HG02870 (cell line): ENCODE results near the gene TTLL10.

Experiments used
- ATAC-seq: cut with Tn5 transposase; IDR thresholded peaks from one replicate; pipeline ENCODE4 v1.9.1; 2021; ENCODE audit warnings: mild to moderate bottlenecking, moderate library complexity; ENCODE audit not compliant: unreplicated experiment

Gene TTLL10

DNA sequence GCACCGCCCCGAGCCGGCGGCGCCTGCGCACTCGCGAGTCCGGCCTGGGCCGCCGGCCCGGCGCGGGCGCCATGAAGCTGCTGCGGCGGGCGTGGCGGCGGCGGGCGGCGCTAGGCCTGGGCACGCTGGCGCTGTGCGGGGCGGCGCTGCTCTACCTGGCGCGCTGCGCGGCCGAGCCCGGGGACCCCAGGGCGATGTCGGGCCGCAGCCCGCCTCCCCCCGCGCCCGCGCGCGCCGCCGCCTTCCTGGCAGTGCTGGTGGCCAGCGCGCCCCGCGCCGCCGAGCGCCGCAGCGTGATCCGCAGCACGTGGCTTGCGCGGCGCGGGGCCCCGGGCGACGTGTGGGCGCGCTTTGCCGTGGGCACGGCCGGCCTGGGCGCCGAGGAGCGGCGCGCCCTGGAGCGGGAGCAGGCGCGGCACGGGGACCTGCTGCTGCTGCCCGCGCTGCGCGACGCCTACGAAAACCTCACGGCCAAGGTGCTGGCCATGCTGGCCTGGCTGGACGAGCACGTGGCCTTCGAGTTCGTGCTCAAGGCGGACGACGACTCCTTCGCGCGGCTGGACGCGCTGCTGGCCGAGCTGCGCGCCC lies 58.6 kb downstream of the TTLL10 start, which contains the start of gene B3GALT6:
Gene B3GALT6 (plus strand): TSS at position 30 of the 588 bp plus-strand sequence. CDS start 42 bp downstream, at position 72.
- no peak for ATAC-seq

DNA sequence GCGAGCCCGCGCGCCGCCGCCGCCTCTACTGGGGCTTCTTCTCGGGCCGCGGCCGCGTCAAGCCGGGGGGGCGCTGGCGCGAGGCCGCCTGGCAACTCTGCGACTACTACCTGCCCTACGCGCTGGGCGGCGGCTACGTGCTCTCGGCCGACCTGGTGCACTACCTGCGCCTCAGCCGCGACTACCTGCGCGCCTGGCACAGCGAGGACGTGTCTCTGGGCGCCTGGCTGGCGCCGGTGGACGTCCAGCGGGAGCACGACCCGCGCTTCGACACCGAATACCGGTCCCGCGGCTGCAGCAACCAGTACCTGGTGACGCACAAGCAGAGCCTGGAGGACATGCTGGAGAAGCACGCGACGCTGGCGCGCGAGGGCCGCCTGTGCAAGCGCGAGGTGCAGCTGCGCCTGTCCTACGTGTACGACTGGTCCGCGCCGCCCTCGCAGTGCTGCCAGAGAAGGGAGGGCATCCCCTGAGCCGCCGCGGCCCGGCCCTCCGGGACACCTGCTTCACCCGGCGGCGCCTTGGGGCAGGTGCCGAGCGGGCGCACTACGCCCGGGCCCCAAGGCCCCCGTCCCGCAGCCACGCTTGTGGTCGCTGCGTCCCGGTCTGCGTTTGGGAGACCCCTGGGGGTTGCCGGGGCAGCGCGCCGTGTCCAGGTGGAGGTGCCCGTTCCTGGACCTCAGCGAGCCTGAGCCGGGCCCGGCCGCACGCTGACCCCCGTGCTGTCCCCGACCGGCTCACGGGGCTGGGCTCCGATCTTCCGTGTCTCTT lies 59.3 kb downstream of the TTLL10 start:
- no peak for ATAC-seq

DNA sequence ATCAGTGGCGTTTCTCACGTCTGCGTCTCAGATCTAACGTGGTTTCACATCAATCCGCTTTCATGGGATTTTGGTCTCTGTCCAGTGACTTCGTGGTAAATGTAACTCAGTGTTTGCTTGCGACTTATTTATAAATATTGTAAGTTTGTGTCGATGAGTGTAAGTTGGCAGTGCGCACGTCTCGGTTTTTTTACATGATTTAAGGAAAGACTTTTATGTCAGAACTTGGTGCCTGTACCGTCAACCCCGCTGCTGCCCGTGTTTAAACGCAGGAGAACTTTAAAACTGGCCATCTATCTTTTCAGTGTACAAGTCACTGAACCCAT lies 59.9 kb downstream of the TTLL10 start:
- no peak for ATAC-seq

DNA sequence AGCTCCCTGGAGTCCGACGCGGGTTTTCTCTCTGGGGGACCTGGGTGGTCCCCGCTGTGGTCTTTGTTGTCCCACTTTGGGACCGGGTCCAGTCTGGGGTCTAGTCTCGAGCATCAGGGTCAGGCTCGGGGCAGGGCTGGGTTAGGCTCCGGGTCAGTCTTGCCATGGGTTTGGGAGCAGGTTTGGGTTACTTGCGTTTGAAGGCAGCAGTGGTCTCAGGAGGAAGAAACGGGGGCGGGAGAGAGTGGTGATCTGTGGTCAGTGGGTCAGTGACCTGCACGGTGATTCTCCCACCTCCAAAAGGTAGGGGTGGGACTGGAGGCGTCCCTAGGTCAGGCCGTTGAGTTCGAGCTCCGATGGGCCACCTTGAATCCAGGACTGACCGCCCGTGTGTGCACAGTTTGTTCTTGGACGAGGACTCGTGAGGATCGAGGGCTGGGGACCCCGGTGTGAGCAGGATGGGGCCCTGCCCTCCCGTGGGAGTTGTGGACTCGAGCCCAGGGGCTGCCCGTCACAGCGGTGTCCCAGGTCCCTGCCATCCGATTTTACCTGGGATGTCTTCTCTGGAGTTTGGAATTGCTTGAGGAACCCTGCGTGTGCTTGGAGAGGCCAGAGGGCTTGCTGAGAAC lies 60.6 kb downstream of the TTLL10 start:
- no peak for ATAC-seq

DNA sequence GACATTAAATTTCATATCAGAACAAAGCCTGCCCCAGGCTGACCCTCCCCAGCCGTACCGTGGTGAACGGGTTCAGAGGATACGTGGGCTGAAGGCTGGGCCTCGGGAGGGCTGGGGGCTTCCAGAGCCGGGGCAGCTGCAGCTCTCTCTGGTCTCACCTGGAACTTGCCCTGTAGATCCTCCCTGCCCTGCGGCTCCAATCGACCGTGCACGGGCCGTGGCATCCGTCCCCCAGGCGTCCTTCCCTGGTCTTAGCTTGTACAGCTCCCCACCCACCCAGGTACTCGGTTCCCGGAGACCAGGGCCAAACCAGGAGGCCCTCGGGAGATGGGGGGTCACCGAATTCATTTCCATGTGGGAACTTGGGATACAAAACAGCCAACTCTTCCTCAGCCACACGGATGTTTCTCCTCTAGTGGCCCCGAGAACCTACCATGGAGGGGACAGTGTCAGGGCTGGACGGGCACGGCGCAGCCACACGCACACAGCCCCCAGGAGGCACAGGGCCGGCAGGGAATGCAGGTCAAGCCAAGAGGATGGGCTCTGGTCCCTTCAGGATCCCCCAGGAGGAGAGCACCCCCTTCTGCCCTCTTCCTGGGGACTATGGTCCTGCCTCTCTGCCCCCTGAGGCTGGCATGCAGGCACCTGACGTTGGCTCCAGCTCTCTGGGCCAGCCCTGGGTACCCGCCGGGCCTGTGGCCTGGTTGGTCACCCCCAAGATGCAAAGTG lies 61.5 kb downstream of the TTLL10 start:
- ATAC-seq: no peak

DNA sequence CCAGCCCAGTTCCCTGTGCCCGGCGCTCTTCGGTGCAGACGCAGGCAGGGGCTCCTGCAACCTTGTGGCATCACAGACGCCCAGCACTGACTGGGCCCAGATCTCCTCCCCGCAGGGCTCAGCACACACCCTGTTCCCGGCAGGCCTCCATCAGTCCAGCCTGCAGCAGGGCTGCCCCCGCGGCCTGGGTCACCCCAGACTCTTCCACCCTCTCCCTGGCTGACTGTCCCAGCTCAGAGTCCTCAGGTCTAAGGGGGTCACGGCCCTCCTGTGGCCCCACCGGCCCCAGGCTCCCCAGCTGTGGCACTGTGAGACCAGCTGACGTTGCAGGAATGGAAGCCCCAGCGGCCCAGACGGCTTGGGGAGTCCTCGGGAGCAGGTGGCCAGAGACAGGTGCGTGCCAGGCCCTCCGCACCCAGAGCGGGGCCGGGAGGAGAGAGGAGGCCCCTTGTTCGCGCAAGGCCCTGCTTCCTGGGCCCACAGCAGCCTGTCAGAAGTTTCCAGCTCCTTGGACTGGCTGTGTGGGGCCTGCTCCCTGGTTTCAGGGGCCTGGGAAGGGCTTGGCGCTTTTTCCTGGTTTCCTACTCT lies 62.6 kb downstream of the TTLL10 start:
- ATAC-seq: no peak

DNA sequence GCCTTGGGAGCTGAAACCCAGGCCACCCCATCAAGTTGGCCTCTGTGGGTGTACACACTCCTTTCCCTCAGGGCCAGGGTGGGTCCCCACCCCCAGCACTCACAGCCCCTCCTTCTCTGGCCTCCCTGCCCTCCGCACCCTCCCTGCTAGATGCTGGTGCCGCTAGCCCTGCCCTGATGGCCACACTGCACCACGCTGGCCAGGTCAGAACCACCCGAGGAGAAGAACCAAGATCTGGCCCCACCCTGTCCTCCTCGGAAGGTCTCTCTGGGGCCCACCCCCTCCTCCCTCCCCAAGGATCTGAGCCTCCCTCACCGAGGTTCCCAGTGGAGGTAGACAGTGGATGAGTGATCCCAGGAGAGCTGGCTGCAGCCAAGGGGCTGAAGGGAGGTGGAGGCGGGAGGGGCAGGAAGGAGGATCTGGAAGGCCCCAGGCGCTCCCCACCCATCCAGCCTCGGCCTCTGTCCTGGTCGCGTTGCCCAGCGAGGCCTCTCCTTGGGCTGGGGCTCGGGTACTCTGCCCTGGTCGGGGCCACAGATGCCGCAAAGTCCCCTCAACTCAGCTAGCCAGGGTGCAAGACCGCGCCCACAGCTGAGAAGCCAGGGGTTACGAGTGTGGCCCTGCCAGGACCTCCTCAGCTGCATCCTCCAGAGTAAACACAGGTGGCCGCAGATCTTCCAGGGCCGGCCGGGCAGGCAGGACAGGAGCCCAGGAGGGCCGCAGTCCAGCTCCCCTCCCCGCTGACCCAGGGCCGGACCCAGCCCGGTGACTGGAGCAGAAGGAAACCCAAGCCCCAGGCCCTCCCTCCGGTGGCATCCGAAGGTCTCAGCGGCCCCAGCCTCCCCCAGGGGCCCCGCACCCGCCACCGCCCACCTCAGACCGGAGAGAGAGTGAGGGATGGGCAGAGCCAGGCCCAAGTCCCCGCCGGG lies 63.5 kb downstream of the TTLL10 start:
- no peak for ATAC-seq

DNA sequence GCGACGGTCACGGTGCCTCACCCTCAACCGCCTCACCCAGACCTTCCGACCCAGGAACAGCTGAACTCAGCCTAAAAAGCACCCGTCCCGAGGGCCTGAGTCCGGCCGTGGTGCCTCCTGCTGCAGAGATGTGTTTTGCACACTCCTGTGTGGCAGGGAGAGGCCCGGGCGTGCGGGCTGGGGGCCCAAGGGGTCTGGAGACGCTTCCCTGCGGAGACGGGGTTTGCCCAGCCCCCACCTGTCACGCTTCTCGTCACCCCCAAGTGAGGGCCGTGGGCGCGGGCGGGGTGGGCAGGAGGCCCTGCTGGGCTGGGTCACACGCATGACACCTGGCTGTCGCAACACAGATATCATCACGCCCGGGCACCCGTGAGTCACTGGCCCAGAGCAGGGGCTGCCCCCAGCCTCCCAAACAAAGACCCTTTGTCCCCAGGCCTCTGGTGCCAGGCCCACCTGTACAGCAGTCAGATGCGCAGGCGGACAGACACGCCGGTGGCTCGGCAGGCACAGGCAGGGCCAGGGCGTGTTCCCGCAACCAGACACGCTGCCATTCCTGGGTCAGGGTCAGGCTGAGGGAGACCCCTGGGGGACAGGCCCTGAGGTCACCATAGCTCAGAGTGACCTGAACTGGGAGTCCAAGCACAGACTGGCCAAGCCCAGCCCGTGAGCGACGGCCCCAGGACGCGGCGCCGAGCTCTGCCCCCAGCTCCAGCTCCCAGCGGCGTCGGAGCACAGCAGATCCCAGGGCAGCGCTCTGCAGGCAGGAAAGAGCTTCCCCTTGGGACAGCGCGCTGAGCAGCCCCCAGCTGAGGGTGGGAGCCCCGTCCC lies 64.4 kb downstream of the TTLL10 start:
- ATAC-seq: no peak

DNA sequence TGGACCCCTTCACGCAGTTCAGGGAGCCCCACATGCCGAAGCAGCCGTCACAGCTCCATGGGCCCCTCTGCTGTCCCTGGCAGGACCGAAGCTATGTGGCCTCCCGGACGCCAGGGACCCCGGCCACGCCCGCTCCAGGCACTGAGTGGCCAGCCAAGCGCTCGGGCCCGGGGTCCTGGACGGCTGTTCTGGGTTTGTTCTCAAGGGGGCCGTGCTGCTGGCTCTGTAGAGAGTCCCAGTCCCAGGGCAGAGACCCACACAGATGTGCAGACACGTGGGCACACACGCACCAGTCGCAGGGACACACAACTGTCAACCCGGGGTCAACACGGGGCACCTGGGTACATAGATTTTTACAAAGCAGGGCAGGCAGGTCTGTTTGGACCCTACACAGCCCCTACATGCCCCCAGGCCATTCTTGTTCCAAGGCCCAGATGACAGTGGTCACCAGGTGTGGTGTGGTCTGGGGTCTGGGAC lies 65.1 kb downstream of the TTLL10 start:
- ATAC-seq: no peak

DNA sequence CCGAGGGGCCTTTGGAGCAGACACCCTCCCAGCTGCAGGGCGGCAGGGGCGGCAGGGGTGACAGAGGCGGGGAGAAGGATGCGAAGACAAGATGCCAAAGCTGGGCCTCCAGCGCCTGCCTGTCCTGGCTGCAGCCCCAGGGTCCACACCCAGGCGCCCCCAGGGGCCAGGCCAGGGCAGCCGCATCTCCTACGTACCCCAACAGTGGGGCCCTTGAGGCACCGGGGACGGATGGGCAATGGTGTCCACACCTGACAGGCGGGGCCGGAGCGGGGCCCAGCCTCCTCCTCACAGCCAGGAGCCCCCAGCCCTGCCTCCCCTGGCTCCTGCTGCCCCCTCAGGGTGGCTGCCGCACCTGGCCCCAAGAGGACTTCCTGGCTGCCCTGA lies 65.5 kb downstream of the TTLL10 start:
- no peak for ATAC-seq

DNA sequence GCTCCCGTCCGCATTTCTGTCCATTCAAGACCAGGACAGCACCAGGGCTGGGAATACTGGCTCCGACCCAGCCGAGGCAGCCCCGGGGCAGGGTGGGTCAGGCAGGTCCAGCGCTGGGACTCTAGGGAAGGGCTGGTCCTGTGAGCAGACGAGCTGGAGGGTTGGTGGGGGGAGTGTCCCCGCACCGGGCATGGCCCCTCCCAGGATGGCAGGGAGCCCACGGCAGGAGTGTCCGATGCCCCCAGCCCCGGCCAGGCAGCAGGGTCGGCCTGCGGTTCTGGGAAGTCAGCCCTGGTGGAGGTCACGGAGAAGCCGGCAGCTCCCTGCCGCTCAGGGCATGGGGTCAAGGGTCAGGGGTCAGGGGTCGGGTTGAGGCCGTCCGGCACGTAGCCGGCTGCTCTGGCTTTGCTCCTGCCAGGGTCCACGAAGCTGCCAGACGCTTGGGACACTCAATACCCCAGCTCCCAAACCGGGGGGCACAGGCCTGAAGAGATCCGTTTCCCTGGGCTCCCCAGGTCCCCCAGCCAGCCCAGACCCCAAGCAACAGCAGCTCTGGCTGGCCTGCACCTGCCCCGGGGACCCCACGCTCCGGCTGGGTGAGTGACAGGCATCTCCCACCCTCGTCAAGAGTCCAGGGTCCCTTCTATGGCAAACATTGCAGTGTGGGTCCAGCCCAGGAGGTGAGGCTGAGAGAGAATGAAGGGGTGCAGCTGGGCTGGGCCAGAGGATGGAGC lies 66.1 kb downstream of the TTLL10 start:
- ATAC-seq: no peak

DNA sequence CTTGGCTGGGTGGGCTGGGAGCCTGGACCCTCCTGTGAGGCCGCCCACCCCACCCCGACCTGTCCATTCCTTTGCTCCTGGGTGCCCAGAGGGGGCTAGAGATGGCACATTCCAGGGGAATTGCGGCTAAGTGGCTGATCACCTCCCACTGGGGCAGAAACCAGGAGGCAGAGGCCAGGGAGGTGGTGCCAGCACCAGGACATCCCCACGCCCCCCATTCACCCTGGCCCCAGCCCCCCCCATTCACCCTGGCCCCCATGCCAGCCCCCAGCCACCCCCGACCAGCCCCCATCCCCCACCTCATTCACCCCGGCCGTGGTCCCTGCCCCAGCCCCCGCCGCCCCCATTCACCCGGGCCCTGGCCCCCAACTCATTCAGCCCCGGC lies 66.7 kb downstream of the TTLL10 start:
- ATAC-seq: no peak

DNA sequence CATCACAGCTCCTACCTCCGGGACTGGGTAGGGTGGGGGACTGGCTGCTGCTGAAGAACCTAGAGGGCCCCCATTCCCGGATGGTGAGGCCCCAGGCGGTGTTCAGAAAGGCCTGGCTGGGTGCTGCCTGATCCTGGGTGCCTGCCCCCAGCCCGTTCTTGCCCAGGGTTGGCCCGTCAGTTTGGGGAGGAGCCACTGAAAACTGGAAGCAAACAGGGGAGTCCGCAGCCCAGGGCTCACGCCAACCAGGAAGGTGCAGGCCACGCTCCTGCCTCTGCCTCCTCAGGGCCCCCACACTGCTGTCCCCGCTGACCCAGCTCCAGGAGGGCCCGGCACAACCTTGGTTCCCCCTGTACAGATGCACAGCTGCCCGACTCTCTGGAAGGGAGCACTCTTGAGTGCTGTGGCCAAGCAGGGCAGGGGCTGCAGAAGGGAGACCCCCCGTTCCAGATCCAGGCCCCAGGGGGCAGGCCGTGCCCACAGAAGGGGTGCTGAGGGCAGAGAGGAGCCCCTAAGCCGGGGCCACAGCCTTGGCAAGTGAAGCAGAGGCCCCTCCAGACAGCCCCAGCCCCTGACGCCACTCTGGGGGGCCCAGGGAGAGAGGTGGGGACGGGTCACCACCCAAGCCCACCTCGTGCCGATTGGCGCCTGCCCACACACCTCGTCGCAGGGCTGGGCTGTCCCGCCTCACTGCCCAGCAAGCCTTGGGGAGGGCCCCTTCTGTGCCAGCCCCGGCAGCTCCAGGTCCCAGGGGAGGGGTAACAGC lies 67.3 kb downstream of the TTLL10 start:
- no peak for ATAC-seq

DNA sequence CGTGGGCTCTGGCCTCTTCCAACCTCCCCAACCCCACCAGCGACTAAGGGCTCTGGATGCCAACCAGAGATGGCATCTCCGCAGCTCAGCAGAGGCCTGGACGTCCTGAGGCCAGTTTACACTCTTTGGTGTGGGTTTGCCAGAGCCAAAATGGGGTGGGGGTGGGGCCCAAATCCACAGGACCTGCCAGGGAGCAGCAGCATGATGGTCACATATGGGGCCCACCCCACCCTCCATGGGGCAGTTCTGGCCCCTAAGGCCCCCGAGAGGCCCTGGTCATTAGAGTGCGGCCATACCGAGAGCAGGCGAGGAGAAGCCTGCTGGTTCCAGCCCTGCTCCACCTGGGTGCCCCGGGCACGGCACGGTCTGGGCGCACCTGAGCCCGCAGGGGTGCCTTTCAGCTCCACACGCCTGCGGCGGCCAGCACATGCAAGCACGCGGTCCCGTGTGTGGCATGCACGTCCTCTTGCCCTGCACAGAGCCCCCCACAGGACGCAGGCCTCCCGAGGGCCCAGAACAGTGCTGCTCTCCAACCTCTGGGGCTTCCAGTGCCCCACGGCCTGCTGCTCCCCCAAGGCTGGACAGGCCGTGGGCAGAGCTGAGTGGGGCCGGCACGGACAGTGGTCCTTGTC lies 68.0 kb downstream of the TTLL10 start:
- no peak for ATAC-seq

DNA sequence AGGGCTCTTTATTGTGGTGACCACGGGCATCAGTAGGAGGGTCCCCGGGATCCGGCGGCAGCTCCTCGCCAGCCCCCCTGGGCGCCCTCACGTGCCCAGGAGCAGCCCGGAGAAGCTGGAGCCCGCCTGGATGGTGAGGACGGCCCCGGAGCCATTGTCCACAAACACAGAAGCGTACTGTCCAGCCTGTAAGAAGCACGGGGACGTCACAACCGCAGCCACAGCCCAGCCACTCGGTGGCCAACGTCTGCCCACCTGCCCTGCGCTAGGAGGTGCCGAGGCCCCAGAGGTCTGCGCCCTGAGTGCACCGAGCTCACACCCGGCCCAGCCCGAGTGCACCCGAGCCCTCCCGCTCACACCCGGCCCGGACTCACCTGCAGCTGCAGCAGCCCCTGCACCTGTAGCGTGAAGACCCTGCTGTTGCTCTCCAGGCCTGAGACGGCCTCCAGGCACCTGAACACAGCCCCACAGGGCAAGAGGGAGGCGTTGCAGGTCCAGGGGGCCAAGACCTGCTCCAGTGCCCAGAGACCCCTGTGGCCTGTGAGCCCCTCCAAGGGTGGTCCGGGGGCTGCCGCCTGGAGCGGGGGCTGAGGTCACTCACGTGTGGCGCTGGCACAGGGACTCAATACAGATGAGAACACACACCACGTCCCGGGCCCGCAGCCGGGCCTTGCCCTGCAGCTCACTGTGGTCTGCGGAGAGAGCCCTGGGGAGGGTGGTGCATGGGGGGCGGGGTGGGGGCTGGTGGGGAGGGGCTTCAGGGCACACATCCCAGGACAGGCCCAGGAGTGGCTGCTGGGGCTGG lies 69.0 kb downstream of the TTLL10 start:
- no peak for ATAC-seq

DNA sequence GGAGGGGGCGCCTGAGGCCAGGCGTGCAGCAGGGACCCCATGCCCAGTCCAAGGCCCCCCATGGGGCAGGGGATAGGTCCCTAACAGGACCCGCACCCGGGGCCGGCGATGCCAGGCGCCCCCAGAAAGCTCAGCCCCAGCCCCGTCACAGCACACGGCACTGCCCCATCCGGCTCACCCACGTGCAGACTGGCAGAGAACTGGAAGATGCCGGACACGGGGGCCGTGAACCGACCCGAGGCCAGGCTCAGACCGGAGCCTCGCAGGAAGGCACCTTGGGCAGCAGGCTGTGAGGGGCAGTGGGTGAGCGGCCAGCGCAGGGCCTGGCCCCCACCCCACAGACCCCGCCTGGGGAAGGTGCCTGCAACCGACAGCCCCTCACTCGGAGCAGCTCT lies 69.6 kb downstream of the TTLL10 start:
- no peak for ATAC-seq

DNA sequence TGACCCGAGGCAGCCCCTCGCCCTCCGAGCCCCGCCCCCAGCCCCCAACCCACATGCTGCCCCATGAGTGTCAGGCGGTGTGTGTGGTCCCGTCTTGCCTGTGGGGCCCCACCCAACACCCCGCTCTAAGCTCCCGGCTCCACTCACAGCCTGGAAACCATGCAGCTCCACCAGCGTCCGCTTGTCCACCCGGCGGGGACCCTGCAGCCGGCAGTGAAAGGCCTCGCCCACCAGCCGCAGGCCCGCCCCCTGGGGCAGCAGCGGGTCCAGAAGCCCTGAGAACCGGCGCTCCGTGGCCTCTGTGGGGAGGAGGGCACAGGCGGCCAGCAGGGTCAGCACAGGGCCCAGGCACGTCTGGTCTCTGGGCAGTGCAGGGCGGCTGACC lies 70.1 kb downstream of the TTLL10 start:
- ATAC-seq: no peak
